Inflammatory macrophage treated with lipopolysaccharide for 1 hour (primary cell): Measurements from ENCODE around the gene SORD.

Experiments used
- DNase-seq, 2 donors: peaks; one replicate each; pipeline ENCODE4 v3.0.0-alpha.2; 2020 to 2022

Gene SORD

DNA sequence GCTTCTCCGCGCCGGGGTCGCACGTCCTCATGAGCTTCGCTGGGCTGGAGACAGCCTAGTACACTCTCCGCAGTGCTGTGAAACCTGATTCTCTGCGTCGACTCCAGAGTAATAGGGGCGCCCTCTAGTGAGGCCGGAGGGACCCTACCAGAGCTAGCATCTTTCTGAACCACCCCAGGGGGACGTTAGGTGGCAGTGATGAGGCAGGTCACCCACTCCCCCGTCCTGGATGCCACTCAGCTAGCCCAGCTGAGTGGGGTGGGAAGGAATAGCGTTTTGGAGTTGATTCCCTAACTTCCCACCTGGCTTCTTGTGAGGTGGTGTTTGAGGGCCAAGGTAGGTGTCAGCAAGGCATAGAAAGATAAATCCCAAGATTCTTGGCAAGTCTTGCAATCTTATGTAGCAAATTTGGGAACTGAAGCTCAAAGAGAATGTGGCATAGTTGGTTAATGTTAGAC is 95.2 kb downstream of the SORD start:
- DNase-seq = peak; percentile 69 to 91

DNA sequence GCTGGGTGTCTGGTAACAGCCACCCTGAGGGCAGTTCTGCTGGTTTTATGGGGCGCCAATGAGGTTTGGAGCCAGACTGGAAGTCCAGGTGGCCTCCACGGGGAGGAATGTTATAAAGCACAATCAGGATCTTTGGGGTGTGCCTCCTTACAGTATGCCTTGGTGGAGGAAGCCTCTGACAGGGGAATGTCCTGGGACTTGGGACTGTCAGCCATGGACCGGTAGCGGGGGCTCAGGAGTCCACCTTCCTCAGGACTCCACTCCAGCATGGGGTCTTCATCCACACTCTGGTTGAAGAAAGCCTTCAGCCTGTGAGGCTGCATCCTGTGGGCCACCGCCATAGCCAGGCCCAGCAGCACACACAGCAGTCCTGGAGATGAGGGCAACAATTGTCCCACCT is 96.0 kb downstream of the SORD start:
- no peak for DNase-seq

DNA sequence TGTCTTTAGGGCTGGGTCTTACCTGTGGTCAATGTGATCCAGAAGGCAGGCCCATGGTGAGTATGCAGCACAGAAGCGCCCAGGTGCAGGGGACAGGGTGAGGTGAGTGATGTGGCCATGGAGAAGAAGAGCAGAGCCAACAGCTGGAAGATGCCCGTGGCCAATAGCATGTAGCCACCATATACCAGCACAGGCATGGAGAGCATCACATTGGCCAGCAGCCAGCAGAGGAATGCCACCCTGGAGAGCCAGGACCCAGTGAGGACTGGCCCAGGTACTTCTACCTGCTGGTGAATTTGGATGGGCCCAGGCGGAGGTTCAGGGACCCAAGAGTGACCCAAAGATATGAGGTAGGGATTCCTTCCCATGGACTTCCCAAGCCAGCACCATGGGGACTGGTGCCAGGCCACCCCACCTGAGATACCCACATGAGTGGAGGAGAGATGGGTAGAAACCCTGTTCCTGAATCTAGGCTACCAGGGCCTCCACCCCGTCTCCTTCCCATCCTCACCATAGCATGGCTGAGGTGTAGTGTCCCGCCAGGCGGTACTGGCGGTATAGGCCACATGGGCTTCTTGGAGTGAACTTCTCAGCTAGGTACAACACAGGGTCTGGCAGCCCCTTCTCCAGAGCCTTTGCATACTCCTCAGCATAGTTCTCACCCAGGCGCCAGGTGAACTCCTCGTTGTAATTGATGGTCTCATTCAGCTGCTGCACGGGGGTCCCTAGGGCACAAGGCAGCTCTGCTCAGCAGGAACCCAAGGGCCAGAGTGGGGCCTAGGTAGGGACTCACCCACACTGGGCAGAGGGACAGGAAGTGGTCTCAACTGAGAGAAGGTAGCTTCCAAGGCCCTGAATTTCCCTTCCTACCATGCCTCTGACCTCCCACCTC is 97.3 kb downstream of the SORD start:
- DNase-seq = no peak

DNA sequence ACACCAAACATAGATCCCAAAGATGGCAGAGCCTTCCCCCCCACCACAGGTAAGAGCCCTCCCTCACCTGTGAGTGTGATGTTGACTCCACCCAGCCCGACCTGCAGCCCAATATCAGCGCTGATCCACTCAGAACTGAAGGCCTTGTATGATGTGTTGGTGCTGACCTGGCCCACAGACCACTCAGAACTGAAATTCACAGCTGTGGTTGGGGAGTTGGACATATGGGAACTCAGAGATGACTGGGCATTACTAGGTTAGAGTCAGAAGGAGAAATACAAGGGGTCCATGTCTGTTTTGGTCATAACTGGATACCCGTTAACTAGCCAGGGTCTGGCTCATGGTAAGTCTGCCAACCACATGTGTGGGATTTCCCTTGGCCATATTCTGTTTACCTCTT is 98.0 kb downstream of the SORD start:
- DNase-seq = no peak

DNA sequence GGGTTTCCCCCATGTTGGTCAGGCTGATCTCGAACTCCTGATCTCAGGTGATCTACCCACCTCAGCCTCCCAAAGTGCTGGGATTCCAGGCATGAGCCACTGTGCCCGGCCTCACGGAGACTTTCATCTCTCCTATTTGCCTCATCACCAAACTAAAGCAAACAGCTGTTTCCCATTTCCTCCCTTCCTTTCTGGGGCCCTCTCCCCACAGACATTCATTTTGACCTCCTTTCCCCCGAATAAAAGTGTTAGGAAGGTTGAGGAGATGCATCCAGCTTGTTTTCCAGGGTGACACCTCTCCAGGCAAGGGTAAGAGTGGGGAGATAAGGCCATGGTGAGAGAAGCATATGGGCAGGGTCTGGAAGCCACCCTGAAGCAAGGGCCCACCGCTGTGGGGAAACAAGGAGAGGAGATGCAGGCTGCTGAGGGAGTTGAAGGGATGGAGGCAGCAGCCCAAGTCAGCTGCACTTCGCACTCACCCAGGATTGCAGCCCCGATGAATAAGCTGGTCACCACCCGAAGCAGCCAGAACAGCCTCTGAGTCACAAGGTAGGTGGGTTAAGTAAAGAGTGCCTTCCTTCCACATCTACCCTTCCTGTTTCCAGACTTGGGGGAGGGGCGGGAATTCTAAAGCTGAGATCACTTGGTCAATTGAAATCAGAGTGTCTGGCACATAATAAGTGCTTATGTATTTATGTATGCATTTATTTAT is 98.9 kb downstream of the SORD start:
- DNase-seq = peak; percentile 68 to 88

DNA sequence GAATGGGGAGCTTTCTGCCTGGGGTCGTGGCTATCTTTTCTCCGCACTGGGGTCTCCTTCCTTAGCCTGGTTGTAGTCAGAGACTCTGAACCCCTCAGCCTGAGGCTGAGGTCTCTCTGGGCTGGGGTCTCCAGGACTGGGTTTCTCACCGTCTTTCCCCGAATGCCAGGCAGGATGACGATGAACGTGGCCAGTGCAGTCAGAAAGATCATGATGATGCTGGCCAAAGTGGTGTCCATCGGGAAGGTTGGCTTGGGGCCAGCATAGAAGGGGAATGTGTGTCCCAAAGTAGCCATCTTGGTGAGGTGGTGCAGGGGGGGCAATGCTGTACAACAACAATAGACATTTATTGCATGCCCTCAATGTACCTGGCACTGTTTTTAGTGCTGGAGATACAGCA is 99.7 kb downstream of the SORD start:
- no peak for DNase-seq

DNA sequence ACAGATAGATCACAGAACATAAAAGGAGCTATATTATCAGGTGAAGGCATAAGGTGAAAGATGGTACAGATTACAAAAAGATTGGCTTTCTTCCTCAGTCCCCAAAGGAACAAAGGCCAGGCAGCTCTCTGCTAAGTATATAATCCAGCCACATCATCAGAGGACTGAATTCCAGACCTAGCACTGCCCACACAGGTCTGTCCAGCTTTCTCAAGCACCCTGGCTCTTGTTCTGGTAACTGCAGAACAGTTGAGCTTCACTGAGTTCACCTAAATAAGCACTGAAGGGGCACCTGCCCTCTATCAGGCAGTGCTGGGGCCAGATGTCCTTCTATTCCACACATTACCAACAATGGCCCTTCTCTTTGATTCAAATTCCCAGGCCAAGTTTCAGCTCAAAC is 100.4 kb downstream of the SORD start:
- no peak for DNase-seq

DNA sequence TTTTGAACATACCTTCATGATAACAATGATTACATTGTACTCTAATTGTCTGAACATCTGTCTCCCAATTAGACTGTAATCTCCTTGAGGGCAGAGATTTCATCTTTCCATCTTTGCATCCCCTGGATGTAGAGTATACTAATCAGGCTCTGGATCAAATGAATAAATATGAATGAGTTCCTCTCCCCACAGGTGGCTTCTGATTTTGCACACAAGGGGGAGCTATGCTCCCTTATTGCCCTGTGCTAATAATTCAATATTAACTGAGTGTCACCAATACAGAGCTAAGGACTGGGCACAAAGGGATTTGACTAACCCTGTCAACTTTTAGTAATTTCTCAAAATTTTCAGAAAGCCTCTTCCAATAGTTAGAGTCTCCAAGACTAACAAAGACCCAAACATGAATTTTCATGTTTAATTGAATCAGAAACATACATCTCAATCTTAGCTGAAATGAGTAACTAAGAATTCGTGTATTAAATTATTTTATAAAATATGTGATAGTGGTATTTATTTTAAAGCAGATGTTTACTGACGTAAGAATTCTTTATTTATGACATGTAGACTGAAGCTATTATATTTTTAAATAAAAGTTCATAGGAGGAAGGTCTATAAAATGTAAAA is 103.7 kb downstream of the SORD start:
- peak; percentile 20 to 72 for DNase-seq
